Omental fat pad (tissue), 4 donors: Measurements from ENCODE around the gene TMEM213. TPM values are rescaled to one million over a fixed set of nuclear protein-coding genes. Genes with fewer than 3 reads are reported as not detected.

Experiments
- ATAC-seq: fragments of 150-250 bp; one replicate; pipeline ENCODE4 v1.9.1; 2016; ENCODE audit warnings: mild to moderate bottlenecking, moderate library complexity; ENCODE audit not compliant: low FRiP score
- DNase-seq: peaks from one replicate; pipeline ENCODE4 v3.0.0-alpha.2; 2019; ENCODE audit warnings: low spot score
- CTCF ChIP-seq, 3 donors: fragments of 450-650 bp; IDR thresholded peaks; one replicate each; pipeline ENCODE4 v1.5.1; 2016 to 2017; ENCODE audit warnings: antibody characterized with exemption in 3 of 3, mild to moderate bottlenecking in 3 of 3, moderate library complexity in 2 of 3
- total RNA-seq, 4 donors: library from RNA; depleted of rRNA; stranded (reverse); fragments of >200 nt; gene quantifications; one replicate each; pipeline ENCODE4 v1.1.0, GENCODE V29; 2016

The TMEM213 gene
- total RNA-seq, 4 donors from 2014 or later = not detected

- DNase-seq (no peak), ATAC-seq (no peak)
- no peak for TF ChIP-seq CTCF (IDR thresholded peaks at IDR 0.05)
Measured at GRCh38 chr7:138825049-138825721, 27.4 kb downstream of the TMEM213 start.

GRCh38 chr7:138828302-138828701, 30.5 kb downstream of the TMEM213 start:
- no peak for TF ChIP-seq CTCF (IDR thresholded peaks at IDR 0.05)
- no peak for ATAC-seq
- DNase-seq = no peak

- no peak for DNase-seq
- ATAC-seq = no peak
- TF ChIP-seq CTCF (IDR thresholded peaks at IDR 0.05) = no peak
Measured at GRCh38 chr7:138829335-138829734, 31.5 kb downstream of the TMEM213 start.

GRCh38 chr7:138832966-138833365, 35.2 kb downstream of the TMEM213 start:
- no peak for TF ChIP-seq CTCF (IDR thresholded peaks at IDR 0.05)
- ATAC-seq = no peak
- DNase-seq = no peak

- TF ChIP-seq CTCF (IDR thresholded peaks at IDR 0.05) = no peak
- no peak for DNase-seq
- ATAC-seq = no peak
Measured at GRCh38 chr7:138833596-138833995, 35.8 kb downstream of the TMEM213 start.

- DNase-seq = no peak
- ATAC-seq = no peak
- no peak for TF ChIP-seq CTCF (IDR thresholded peaks at IDR 0.05)
Measured at GRCh38 chr7:138834583-138834982, 36.8 kb downstream of the TMEM213 start.

- ATAC-seq (no peak), DNase-seq (no peak)
- TF ChIP-seq CTCF (IDR thresholded peaks at IDR 0.05) = no peak
Measured at GRCh38 chr7:138835087-138835486, 37.3 kb downstream of the TMEM213 start.
